Right ventricle myocardium inferior (tissue), 1 donor: ENCODE data around the gene CBX1. TPM values are rescaled to one million over a fixed set of nuclear protein-coding genes. Genes with fewer than 3 reads are reported as not detected.
"Not testable (repeated sequence)": the region's sequence is repeated elsewhere in the genome, so short reads cannot be mapped to it uniquely, and the experiment has no call there.

ENCODE experiments used
- ATAC-seq: fragments of 200-7000 bp; cut with Tn5 transposase; one replicate; pipeline ENCODE4 v1.9.1; 2020; ENCODE audit warnings: mild to moderate bottlenecking, moderate library complexity
- DNase-seq: peaks from one replicate; pipeline ENCODE4 v3.0.0; 2021; ENCODE audit errors: missing footprints
- intact Hi-C: fragments of 100-400 bp; cut with DNase I; formaldehyde crosslinking; loops from one replicate; pipeline ENCODE4 v1.11.0; 2022
- total RNA-seq: library from RNA; stranded (reverse); fragmentation: NEBNext Ultra II Directional; extraction: Animal tissue kit (Norgen Biotek cat#: 25700); gene quantifications from one replicate; pipeline ENCODE4 v1.2.1, GENCODE V29; 2021
- donor health status: DM: no; HTN: yes; CAD: no; lungs with severe emphysema.

CBX1 gene
- total RNA-seq, 1 donor from 2014 or later = 40.0 TPM

- DNase-seq = no peak
- ATAC-seq = no peak
- intact Hi-C loops = no loop called here
Observed at GRCh38 chr17:48093341-48094045, 7.8 kb downstream of the CBX1 start.

GRCh38 chr17:48084932-48085331 is 16.3 kb downstream of the CBX1 start:
- ATAC-seq (no peak), DNase-seq (no peak)
- intact Hi-C loops = no loop called here

GRCh38 chr17:48081858-48082257 is 19.4 kb downstream of the CBX1 start:
- DNase-seq (no peak), ATAC-seq (no peak)
- intact Hi-C loops = no loop called here

- ATAC-seq, DNase-seq: not testable (repeated sequence)
- intact Hi-C loops = loop anchor here (10.0 kb wide), 1 partner anchor 102 kb away; the partner anchor contains the start of gene CDK5RAP3
Observed at GRCh38 chr17:48077152-48077551, 24.1 kb downstream of the CBX1 start.

GRCh38 chr17:48074322-48075081 is 26.8 kb downstream of the CBX1 start:
- DNase-seq (no peak), ATAC-seq (peak; percentile 73)
- intact Hi-C loops = loop anchor here (1.0 to 10.0 kb wide), 3 partner anchors 48 to 100 kb away; partner anchors contain the start of gene CDK5RAP3

- not testable (repeated sequence) for ATAC-seq
- intact Hi-C loops = loop anchor here (1.0 to 10.0 kb wide), 3 partner anchors 47 to 99 kb away; partner anchors contain the start of gene CDK5RAP3
Observed at GRCh38 chr17:48073566-48074094, 27.6 kb downstream of the CBX1 start.

GRCh38 chr17:48072811-48073210 is 28.5 kb downstream of the CBX1 start:
- DNase-seq, ATAC-seq: not testable (repeated sequence)
- intact Hi-C loops = loop anchor here (5.0 to 10.0 kb wide), 2 partner anchors 59 to 98 kb away; partner anchors contain the start of gene CDK5RAP3

More at GRCh38 chr17:48073566-48074094, 27.6 kb downstream of the CBX1 start:
- not testable (repeated sequence) for DNase-seq

GRCh38 chr17:48071654-48072053 is 29.6 kb downstream of the CBX1 start:
- ATAC-seq (no peak), DNase-seq (no peak)
- intact Hi-C loops = loop anchor here (5.0 to 10.0 kb wide), 2 partner anchors 61 to 97 kb away; partner anchors contain the start of gene CDK5RAP3

- intact Hi-C loops = loop anchor here (5.0 to 10.0 kb wide), 2 partner anchors 62 to 95 kb away; partner anchors contain the start of gene CDK5RAP3
- ATAC-seq (no peak), DNase-seq (no peak)
Observed at GRCh38 chr17:48070195-48070594, 31.1 kb downstream of the CBX1 start.

GRCh38 chr17:48068491-48068961 is 32.8 kb downstream of the CBX1 start:
- intact Hi-C loops = no loop called here
- ATAC-seq = no peak
- DNase-seq = no peak

GRCh38 chr17:48067808-48068207 is 33.5 kb downstream of the CBX1 start:
- ATAC-seq, intact Hi-C loops, DNase-seq: not testable (repeated sequence)

GRCh38 chr17:48067245-48067644 is 34.0 kb downstream of the CBX1 start:
- DNase-seq (no peak), ATAC-seq (no peak)
- intact Hi-C loops = no loop called here

GRCh38 chr17:48066656-48067055 is 34.6 kb downstream of the CBX1 start:
- DNase-seq (no peak), ATAC-seq (no peak)
- intact Hi-C loops = no loop called here

GRCh38 chr17:48066192-48066591 is 35.1 kb downstream of the CBX1 start:
- DNase-seq (no peak), ATAC-seq (no peak)
- intact Hi-C loops = no loop called here

GRCh38 chr17:48064638-48065037 is 36.6 kb downstream of the CBX1 start:
- ATAC-seq (no peak), DNase-seq (no peak)
- intact Hi-C loops = no loop called here

- DNase-seq (no peak), ATAC-seq (no peak)
- intact Hi-C loops = no loop called here
Observed at GRCh38 chr17:48062273-48062672, 39.0 kb downstream of the CBX1 start.

GRCh38 chr17:48060249-48060648 is 41.0 kb downstream of the CBX1 start:
- no peak for ATAC-seq
- no peak for DNase-seq
- intact Hi-C loops = no loop called here

- DNase-seq = no peak
- intact Hi-C loops = no loop called here
Observed at GRCh38 chr17:48059125-48059668, 42.1 kb downstream of the CBX1 start.

More at GRCh38 chr17:48059125-48059668, 42.1 kb downstream of the CBX1 start:
- ATAC-seq = no peak
